Liver (tissue), 9 donors: ENCODE measurements around the gene SRGAP3. TPM values are rescaled to one million over a fixed set of nuclear protein-coding genes. Genes with fewer than 3 reads are reported as not detected.

Source experiments
- DNase-seq: peaks from one replicate; pipeline ENCODE4 v3.0.0-alpha.2; 2017; ENCODE audit warnings: low spot score
- H3K27ac ChIP-seq, 2 donors: one replicate each; pipeline ENCODE4 v1.7.0; 2013; ENCODE audit warnings: inconsistent platforms in 2 of 2, low read length in 2 of 2, control low read depth in 1 of 2, low read depth in 1 of 2, mild to moderate bottlenecking in 1 of 2
- H3K27me3 ChIP-seq, 4 donors: one replicate each; pipeline versions ENCODE4 v1.6.1 to v1.7.0; 2013; ENCODE audit warnings: low read length in 3 of 4, inconsistent platforms in 1 of 4, mild to moderate bottlenecking in 1 of 4, moderate library complexity in 1 of 4; ENCODE audit not compliant: control insufficient read depth in 4 of 4, insufficient read depth in 4 of 4
- H3K36me3 ChIP-seq, 4 donors: one replicate each; pipeline versions ENCODE4 v1.6.1 to v1.7.0; 2013; ENCODE audit warnings: low read length in 3 of 4, mild to moderate bottlenecking in 3 of 4, low read depth in 1 of 4, moderate library complexity in 1 of 4; ENCODE audit not compliant: control insufficient read depth in 4 of 4, insufficient read depth in 3 of 4
- H3K4me1 ChIP-seq, 4 donors: one replicate each; pipeline versions ENCODE4 v1.6.1 to v1.7.0; 2013; ENCODE audit warnings: low read length in 3 of 4, mild to moderate bottlenecking in 3 of 4, moderate library complexity in 1 of 4; ENCODE audit not compliant: control insufficient read depth in 4 of 4, insufficient read depth in 4 of 4
- H3K4me3 ChIP-seq, 3 donors: one replicate each; pipeline versions ENCODE4 v1.6.1 to v1.7.0; 2013; ENCODE audit warnings: low read length in 3 of 3, control low read depth in 1 of 3, low read depth in 1 of 3, mild to moderate bottlenecking in 1 of 3
- H3K9ac ChIP-seq, 2 donors: one replicate each; pipeline ENCODE4 v1.7.0; 2013; ENCODE audit warnings: low read length in 2 of 2, mild to moderate bottlenecking in 2 of 2, moderate library complexity in 2 of 2, control low read depth in 1 of 2, low read depth in 1 of 2
- H3K9me3 ChIP-seq, 4 donors: one replicate each; pipeline versions ENCODE4 v1.6.1 to v1.7.0; 2013; ENCODE audit warnings: low read length in 3 of 4; ENCODE audit not compliant: control insufficient read depth in 4 of 4
- ATF3 ChIP-seq: IDR thresholded peaks from 2 replicates; pipeline ENCODE4 v1.6.1; 2016; ENCODE audit warnings: antibody characterized with exemption
- CTCF ChIP-seq: fragments of 150-350 bp; IDR thresholded peaks from 2 replicates; pipeline ENCODE4 v1.5.1; 2017; ENCODE audit warnings: improper control_type of control experiment, low read depth, low read length; ENCODE audit not compliant: missing input control
- EGR1 ChIP-seq, 2 donors: IDR thresholded peaks; 2 replicates each; pipeline ENCODE4 v1.6.1; 2016 to 2018; ENCODE audit warnings: antibody characterized with exemption in 2 of 2, low read depth in 2 of 2
- FOXA1 ChIP-seq: IDR thresholded peaks from 2 replicates; pipeline ENCODE4 v1.6.1; 2016; ENCODE audit warnings: antibody characterized with exemption
- FOXA2 ChIP-seq: IDR thresholded peaks from 2 replicates; pipeline ENCODE4 v1.6.1; 2016; ENCODE audit warnings: antibody characterized with exemption
- GABPA ChIP-seq, 2 donors: IDR thresholded peaks in 1 of 2; conservative IDR thresholded peaks in 1 of 2; 2 replicates each; pipeline ENCODE4 v1.6.1; 2016; ENCODE audit warnings: antibody characterized with exemption in 2 of 2, mild to moderate bottlenecking in 1 of 2, moderate library complexity in 1 of 2
- JUND ChIP-seq, 2 donors: IDR thresholded peaks; 2 replicates each; pipeline ENCODE4 v1.6.1; 2016; ENCODE audit warnings: antibody characterized with exemption in 2 of 2
- NR2F2 ChIP-seq: IDR thresholded peaks from 2 replicates; pipeline ENCODE4 v1.6.1; 2016; ENCODE audit warnings: antibody characterized with exemption
- RAD21 ChIP-seq, 2 donors: IDR thresholded peaks; 2 replicates each; pipeline ENCODE4 v1.6.1; 2016; ENCODE audit warnings: antibody characterized with exemption in 2 of 2, mild to moderate bottlenecking in 2 of 2
- REST ChIP-seq: IDR thresholded peaks from 2 replicates; pipeline ENCODE4 v1.6.1; 2016; ENCODE audit warnings: antibody characterized with exemption, mild to moderate bottlenecking
- RXRA ChIP-seq, 2 donors: IDR thresholded peaks; 2 replicates each; pipeline ENCODE4 v1.6.1; 2017 to 2018; ENCODE audit warnings: antibody characterized with exemption in 2 of 2, mild to moderate bottlenecking in 1 of 2
- SP1 ChIP-seq: IDR thresholded peaks from 2 replicates; pipeline ENCODE4 v1.6.1; 2018; ENCODE audit warnings: antibody characterized with exemption, mild to moderate bottlenecking
- TAF1 ChIP-seq: conservative IDR thresholded peaks from 2 replicates; pipeline ENCODE4 v1.6.1; 2016; ENCODE audit warnings: antibody characterized with exemption, mild to moderate bottlenecking
- YY1 ChIP-seq: IDR thresholded peaks from 2 replicates; pipeline ENCODE4 v1.6.1; 2016; ENCODE audit warnings: antibody characterized with exemption, mild to moderate bottlenecking
- ZBTB33 ChIP-seq: IDR thresholded peaks from 2 replicates; pipeline ENCODE4 v1.6.1; 2016; ENCODE audit warnings: antibody characterized with exemption
- WGBS: extraction: QIAGEN DNeasy Blood & Tissue Kit; methylation state at CpG from one replicate; pipeline ENCODE4 v1.1.7; 2013; 5-methylcytosine and 5-hydroxymethylcytosine counted together
- polyA plus RNA-seq, 2 donors: library from polyadenylated mRNA; stranded (reverse) in 1 of 2; unstranded in 1 of 2; fragments of 200-250 nt in 1 of 2; fragments of >200 nt in 1 of 2; fragmentation: Nextera tagmentation in 1 of 2; extraction: Ambion mirVana in 1 of 2; gene quantifications; one replicate each; pipeline versions ENCODE4 v1.2.1 to v1.2.3, GENCODE V29; 2013 to 2015
- total RNA-seq, 2 donors: library from RNA; depleted of rRNA; stranded (reverse); fragments of >200 nt; gene quantifications; one replicate each; pipeline ENCODE4 v1.2.3, GENCODE V29; 2014
- TF ChIP-seq, protein P1 (sequence below): IDR thresholded peaks from 2 replicates; pipeline ENCODE4 v1.6.1; 2016; ENCODE audit warnings: antibody characterized with exemption
- donor health status: healthy.
- donor health status: healthy.
- donor health status: healthy.
- donor health status: healthy.
- donor health status: healthy.

SRGAP3 gene
- total and polyA plus RNA-seq, 4 donors = 0.61 to 4.2 (median 1.6) TPM

- no peak overlapping the region for H3K9ac ChIP-seq
- no peaks in the 10 kb centered on the region for H3K4me1 ChIP-seq
- H3K9me3 ChIP-seq = no peaks in the 10 kb centered on the region
- DNase-seq = no peak
- WGBS = 77% methylated on average over 5 of the region's 5 CpGs
- no peaks in the 10 kb centered on the region for H3K36me3 ChIP-seq
- no peak overlapping the region for H3K27ac ChIP-seq
- TF ChIP-seq RAD21 (IDR thresholded peaks at IDR 0.05) (no peak), NR2F2 (no peak), TAF1 (no peak)
- no peak overlapping the region for H3K4me3 ChIP-seq
- no peaks in the 10 kb centered on the region for H3K27me3 ChIP-seq
Observed at GRCh38 chr3:9064850-9065249, 184.6 kb downstream of the SRGAP3 start.

DNA sequence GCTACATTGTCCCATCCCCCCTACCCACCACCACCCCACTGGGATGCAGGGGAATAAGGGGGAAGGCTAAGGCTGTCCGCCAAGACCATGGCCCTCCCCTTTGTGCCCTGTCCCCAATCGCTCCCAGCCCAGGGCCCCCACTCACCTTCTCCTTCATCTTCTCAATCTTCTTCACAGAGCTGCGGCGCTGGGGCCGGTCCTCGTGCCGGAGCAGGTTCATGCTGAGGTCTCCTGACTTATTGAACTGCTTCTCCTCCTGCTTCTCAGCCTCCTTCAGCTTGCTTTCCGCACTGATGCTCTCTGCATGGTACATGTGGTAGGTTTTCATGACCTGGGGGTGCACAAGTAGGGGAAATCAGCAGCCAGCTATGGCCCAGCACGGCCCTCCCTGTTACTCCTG is 185.2 kb downstream of the SRGAP3 start:
- H3K9me3 ChIP-seq = no peaks in the 10 kb centered on the region
- H3K4me3 ChIP-seq = no peak overlapping the region
- no peak for DNase-seq
- no peaks in the 10 kb centered on the region for H3K36me3 ChIP-seq
- no peaks in the 10 kb centered on the region for H3K4me1 ChIP-seq
- TF ChIP-seq GABPA (IDR thresholded peaks at IDR 0.05 in 1 of 2, conservative IDR thresholded peaks at IDR 0.05 in 1 of 2) (no peak), EGR1 (IDR thresholded peaks at IDR 0.05; ENCODE audit: low read depth in 2 of 2) (no peak), SP1 (no peak), FOXA2 (no peak), REST (no peak), TAF1 (no peak), YY1 (no peak), ATF3 (no peak), NR2F2 (no peak), RXRA (IDR thresholded peaks at IDR 0.05) (no peak), ZBTB33 (no peak), FOXA1 (no peak), CTCF (no peak), JUND (IDR thresholded peaks at IDR 0.05) (no peak)
- TF ChIP-seq, protein P1, sequence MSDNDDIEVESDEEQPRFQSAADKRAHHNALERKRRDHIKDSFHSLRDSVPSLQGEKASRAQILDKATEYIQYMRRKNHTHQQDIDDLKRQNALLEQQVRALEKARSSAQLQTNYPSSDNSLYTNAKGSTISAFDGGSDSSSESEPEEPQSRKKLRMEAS = no peak
- H3K27me3 ChIP-seq = no peaks in the 10 kb centered on the region
- no peak overlapping the region for H3K9ac ChIP-seq
- WGBS = 93% methylated on average over 9 of the region's 9 CpGs
- no peak overlapping the region for H3K27ac ChIP-seq
